COR-L47 (cell line): ENCODE results near the gene KCNMB2.
"Not testable (repeated sequence)": the region's sequence is repeated elsewhere in the genome, so short reads cannot be mapped to it uniquely, and the experiment has no call there.

Experiments used
- DNase-seq: peaks from one replicate; lab custom pipeline; 2025; lab: John Stamatoyannopoulos, UW

KCNMB2 gene

GRCh38 chr3:178822722-178823121, 286.5 kb downstream of the KCNMB2 start:
- DNase-seq, result no peak

DNA sequence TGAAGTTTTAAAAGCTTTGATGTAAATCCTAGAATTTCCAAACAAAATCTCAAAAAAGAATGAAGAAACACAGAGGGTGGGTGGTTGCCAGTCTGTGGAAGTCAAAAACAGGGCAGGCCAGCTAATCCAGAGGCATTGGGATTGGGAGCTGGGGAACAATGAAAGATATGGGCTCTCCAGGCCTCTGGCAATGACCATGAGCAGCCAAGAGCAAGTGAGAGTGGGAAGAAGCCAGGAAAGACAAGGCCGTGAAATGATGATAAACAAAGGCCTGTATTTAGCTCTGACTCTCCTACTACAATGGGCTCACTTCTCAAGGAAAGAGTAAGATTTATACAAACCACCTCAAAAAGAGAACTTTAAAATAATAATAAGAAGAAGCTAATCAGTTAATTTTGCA, 286.9 kb downstream of the KCNMB2 start:
- DNase-seq, result no peak

- no peak for DNase-seq
Measured at GRCh38 chr3:178823591-178824246, 287.5 kb downstream of the KCNMB2 start.

DNA sequence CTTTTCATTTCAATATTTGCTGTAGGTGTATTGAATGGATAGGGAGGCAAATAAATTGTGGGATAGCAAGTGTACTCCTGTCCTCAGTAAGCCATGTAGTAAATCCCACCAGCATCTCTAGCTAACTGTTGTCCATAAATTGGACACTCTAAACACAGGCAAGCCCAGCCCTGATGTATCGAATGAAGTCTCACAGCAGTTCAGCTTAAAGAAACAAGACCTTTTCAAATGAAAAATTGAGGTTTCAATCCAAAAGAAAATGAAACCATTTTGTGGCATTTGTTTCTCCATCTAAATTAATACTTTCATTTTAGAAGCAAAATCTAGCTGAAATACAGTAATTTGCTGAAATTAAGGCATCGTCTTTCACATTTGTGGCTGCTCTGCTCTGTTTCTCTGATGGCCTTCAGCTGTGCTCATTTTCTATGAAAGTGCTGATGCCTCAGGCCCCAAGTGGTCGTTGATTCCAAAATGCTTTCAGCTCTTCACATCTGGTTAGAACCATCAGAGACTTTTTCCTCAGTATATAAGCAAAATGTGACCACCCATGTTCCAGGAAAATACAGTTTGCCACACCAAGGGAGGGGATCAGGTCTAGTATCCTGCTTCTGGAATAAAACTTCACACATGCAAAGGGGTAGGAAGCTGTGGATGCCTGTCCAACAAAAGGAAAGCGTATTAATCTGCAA, 290.3 kb downstream of the KCNMB2 start:
- DNase-seq, result no peak

GRCh38 chr3:178827285-178827856, 291.1 kb downstream of the KCNMB2 start:
- DNase-seq, result no peak

GRCh38 chr3:178833695-178834094, 297.5 kb downstream of the KCNMB2 start:
- no peak for DNase-seq

DNA sequence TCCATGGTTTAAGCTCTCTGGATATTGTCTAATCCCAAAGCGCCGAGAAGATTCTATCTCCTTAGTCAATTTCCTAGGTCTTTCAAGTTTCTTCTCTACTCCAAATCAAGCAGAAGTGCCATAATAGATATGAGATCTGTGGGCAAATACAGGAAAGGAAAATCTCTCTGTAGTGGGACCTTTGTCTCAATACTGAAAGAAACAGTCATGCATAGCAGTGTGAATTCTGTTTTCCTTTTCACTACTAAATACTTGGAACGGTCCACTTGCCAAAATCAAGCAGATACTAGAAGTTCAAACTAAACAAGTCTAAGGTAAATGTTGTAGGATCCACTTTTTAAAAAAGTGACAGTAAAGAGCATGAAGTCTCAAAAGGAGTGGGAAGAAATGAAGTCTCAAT, 298.8 kb downstream of the KCNMB2 start:
- DNase-seq, result no peak

DNA sequence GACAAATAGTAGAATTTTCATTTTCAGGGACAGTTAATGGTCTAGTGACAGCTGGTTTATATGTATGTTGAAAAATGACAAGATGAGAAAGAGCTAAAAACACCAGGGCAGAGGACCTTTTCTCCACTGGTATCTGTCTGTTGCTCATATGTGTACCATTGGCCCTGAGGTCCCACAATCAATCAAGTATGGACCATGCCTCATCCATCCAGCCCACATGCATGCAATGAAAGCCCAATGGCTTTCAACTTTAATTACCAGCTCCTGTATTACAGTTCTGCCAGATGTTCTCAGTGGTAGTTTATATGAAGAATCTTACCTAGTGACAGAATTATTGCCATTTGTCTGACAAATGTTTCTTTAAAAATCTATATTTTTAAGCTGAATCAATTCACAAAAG, 301.3 kb downstream of the KCNMB2 start:
- no peak for DNase-seq

DNA sequence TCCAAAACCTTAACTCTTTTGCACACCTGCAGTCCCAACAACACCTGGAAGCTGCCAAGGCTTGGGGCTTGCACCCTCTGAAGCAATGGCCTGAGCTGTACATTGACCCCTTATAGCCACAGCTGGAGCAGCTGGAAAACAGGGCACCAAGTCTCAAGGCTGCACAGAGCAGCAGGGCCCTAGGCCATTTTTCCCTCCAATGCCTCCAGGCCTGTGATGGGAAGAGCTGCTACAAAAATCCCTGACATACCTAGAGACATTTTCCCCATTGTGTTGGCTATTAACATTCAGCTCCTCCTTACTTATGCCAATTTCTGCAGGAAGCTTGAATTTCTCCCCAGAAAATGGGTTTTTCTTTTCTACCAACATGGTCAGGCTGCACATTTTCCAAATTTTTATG, 304.4 kb downstream of the KCNMB2 start:
- no peak for DNase-seq

DNA sequence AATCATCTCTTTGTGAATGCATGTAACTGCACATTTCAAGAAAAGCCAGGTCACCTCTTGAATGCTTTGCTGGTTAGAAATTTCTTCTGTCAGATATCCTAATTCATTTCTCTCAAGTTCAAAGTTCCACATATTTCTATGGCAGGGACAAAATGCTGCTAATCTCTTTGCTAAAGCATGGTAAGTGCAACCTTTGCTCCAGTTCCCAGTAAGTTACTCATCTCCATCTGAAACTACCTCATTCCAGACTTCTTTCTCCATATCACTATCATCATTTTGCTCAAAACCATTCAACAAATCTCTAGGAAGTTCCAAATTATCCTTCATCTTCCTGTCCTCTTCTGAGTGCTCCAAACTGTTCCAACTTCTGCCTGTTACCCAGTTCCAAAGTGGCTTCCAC, 304.8 kb downstream of the KCNMB2 start:
- no peak for DNase-seq

DNA sequence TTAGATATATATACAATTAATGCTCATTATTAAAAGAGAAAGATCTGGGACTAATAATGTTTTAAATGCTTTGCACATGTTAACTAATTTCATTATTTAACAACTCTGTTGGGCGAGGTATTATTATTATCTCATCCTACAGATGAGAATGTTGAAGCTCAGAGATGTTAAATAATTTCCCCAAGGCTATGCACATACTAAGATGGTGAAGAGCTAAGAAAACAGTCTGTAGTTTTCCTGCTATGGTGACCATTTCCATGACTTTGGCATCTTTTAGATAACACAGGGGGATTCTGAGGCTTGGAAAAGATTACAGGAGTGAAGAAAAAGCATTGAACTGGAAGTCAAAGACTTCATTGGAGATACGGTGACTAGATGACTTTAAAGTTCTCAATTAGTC, 308.7 kb downstream of the KCNMB2 start:
- no peak for DNase-seq

- no peak for DNase-seq
Measured at GRCh38 chr3:178845420-178846118, 309.3 kb downstream of the KCNMB2 start.

DNA sequence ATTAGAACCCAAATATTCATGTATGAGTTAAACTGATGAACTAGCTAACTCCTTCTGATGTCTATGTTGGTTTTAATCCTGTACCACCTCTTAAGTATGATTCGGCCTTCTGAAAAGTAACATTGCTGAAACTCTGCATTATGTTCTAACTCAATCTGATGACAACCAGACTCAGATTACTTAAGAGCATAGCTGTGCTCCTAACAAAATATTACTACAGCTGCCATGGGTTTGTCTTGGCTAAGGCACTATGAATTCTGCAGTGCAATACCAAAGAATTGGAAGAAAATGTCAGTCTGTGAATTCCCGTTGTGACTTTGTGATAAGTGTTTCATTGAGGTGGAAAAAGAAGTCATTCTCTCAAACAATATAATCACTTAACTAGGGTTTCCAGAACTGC, 311.0 kb downstream of the KCNMB2 start:
- DNase-seq, result no peak

DNA sequence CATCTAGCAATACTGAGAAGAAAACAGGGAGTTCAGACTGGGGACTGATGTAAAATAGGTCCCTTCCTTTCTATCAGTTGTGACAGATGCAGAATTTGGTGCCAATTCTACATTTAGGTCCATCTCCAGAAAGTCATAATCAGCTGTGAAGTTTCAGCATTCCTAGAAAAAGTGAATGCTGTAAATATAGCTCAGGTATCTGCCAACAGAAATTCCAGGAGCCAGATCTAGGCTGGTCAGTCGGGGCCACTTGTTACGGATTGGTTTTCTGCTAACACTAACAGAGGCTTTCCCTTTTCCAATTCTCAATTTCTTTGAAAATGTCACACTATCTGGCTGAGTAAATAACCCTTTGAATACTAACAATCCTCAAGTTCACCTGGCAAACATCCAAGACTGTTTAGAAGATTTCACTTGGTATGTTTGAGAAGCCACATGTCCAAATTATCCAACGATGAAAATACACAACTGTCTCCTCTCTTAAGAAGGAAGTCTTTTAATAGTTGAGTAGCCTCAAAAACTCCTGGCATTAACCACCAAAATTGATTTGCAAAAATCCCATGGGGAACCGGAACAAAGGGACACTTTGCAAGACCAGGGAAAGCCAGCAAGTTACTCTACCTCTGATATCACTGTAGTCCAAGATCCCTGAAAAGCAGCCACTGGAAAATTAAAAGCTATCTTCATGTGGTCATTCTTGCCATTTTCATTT, 313.1 kb downstream of the KCNMB2 start:
- peak; percentile 46 for DNase-seq

- DNase-seq, result no peak
Measured at GRCh38 chr3:178850450-178851190, 314.4 kb downstream of the KCNMB2 start.

DNA sequence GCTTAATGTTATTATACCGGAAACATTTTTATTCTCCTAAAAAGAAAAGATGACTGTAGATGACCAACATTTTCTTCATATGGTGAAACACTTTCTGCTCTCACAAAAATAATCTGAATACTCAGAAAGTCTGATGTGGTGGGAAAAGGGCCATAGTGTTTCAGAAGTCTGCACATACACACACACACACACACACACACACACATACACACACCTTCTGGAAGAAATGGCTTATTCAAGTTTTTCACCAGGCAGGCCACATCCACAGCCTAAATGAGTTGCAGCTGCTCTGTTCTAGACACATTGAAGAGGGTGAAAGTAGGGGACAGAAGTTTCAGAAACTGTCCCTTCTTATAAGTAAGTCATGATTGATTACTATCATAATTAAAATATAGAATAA, 315.3 kb downstream of the KCNMB2 start:
- no peak for DNase-seq

DNA sequence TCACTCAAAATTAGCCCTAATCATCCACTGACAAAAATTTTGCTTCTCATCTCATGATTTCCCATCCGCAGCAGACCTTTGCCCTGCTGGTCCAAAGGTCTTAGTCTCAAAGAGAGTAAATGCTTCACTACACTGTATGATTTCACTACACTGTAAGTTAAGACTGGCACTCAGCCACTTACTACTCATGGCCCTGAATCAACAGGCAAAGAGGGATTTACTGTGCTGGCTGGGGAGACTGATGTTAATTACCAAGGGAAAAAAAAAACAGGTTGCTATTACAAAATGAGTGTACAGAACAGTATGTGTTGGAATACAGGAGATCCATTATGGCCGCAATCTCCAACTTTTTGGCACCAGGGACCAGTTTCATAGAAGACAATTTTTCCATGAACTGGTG, 320.6 kb downstream of the KCNMB2 start:
- DNase-seq, result no peak

DNA sequence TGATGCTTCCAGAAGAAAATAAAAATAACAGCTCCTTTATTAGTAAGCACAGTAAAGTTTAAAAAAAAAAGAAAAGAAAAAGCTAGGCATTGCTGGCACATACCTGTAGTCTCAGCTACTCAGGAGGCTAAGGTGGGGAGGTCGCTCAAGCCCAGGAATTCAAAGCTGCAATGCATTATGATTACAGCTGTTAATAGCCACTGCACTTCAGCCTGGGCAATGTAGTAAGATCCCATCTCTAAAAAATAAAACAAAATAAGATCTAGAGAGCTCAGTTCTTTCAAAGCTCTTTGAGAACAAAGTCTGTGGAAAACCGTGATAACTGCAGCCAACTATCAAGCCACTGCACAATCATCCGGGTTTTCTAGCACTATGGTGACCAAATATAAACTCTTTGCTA, 323.1 kb downstream of the KCNMB2 start:
- DNase-seq, result no peak

GRCh38 chr3:178859900-178860436, 323.7 kb downstream of the KCNMB2 start:
- DNase-seq, result not testable (repeated sequence)

GRCh38 chr3:178868681-178869080, 332.4 kb downstream of the KCNMB2 start:
- no peak for DNase-seq

- DNase-seq, result no peak
Measured at GRCh38 chr3:178870085-178870484, 333.8 kb downstream of the KCNMB2 start.
